IMR-90 (cell line): ENCODE measurements around the gene NEURL1. TPM values are rescaled to one million over a fixed set of nuclear protein-coding genes. Genes with fewer than 3 reads are reported as not detected.

Experiments
- ATAC-seq: fragments of 200-7000 bp; cut with Tn5 transposase; 2 replicates; pipeline ENCODE4 v1.9.1; 2020; ENCODE audit warnings: low read depth, mild to moderate bottlenecking, moderate library complexity
- BruUV-seq: library from RNA; stranded (reverse); fragments of 400-500 nt; replicated peaks from 2 replicates; lab custom pipeline; 2021; lab: Mats Ljungman, UMichigan
- CTCF ChIA-PET: fragments of 300-600 bp; formaldehyde crosslinking; extraction: SDS; loops from one replicate; lab custom pipeline; 2021; ENCODE audit warnings: antibody characterized with exemption; lab: Yijun Ruan, JAX
- POLR2A ChIA-PET: fragments of 300-600 bp; sonication (Branson Sonifier 250); formaldehyde crosslinking; loops from one replicate; lab custom pipeline; 2022; ENCODE audit warnings: antibody characterized with exemption; ENCODE audit not compliant: unreplicated experiment; lab: Charles Lee
- DNase-seq: peaks from one replicate; pipeline ENCODE4 v3.0.0; 2013
- H2AFZ ChIP-seq: replicated peaks from 2 replicates; pipeline ENCODE3; 2013; ENCODE audit warnings: low read length, mild to moderate bottlenecking; ENCODE audit not compliant: poor library complexity
- H2AK5ac ChIP-seq: 2 replicates; pipeline ENCODE4 v1.6.1; 2013; ENCODE audit warnings: low read depth, low read length, inconsistent platforms
- H2AK9ac ChIP-seq: replicated peaks from 2 replicates; pipeline ENCODE3; 2013; ENCODE audit warnings: mild to moderate bottlenecking, low read depth, low read length, moderate library complexity; ENCODE audit not compliant: poor library complexity
- H2BK120ac ChIP-seq: 2 replicates; pipeline ENCODE4 v1.6.1; 2013; ENCODE audit warnings: low read depth, low read length, inconsistent platforms
- H2BK15ac ChIP-seq: 3 replicates; pipeline ENCODE4 v1.6.1; 2013; ENCODE audit warnings: low read depth, low read length, inconsistent platforms
- H2BK20ac ChIP-seq: 2 replicates; pipeline ENCODE4 v1.6.1; 2013; ENCODE audit warnings: low read depth, mild to moderate bottlenecking, inconsistent platforms, low read length, moderate library complexity
- H2BK5ac ChIP-seq: 2 replicates; pipeline ENCODE4 v1.6.1; 2013; ENCODE audit warnings: mild to moderate bottlenecking, low read depth, low read length, inconsistent platforms; ENCODE audit not compliant: poor library complexity, severe bottlenecking
- H3K14ac ChIP-seq: replicated peaks from 2 replicates; pipeline ENCODE4 v1.6.1; 2013; ENCODE audit warnings: low read depth, low read length, inconsistent platforms
- H3K18ac ChIP-seq: 2 replicates; pipeline ENCODE4 v1.6.1; 2013; ENCODE audit warnings: low read depth, low read length, control low read depth
- H3K23ac ChIP-seq: 2 replicates; pipeline ENCODE4 v1.6.1; 2013; ENCODE audit warnings: low read depth, low read length, inconsistent platforms
- H3K27ac ChIP-seq: 2 replicates; pipeline ENCODE4 v1.5.1; 2013; ENCODE audit warnings: mild to moderate bottlenecking, control low read depth, low read length; ENCODE audit not compliant: insufficient read depth
- H3K27me3 ChIP-seq: 2 replicates; pipeline ENCODE4 v1.6.1; 2013; ENCODE audit warnings: low read length; ENCODE audit not compliant: control insufficient read depth, insufficient read depth
- H3K36me3 ChIP-seq: 2 replicates; pipeline ENCODE4 v1.6.1; 2013; ENCODE audit warnings: low read length, mixed read lengths; ENCODE audit not compliant: control insufficient read depth, insufficient read depth
- H3K4ac ChIP-seq: 2 replicates; pipeline ENCODE4 v1.6.1; 2013; ENCODE audit warnings: low read depth, low read length, inconsistent platforms
- H3K4me1 ChIP-seq: 2 replicates; pipeline ENCODE4 v1.6.1; 2013; ENCODE audit warnings: low read length, mixed read lengths; ENCODE audit not compliant: control insufficient read depth, insufficient read depth
- H3K4me2 ChIP-seq: 2 replicates; pipeline ENCODE4 v1.6.1; 2013; ENCODE audit warnings: low read depth, mild to moderate bottlenecking, control low read depth, low read length, moderate library complexity
- H3K4me3 ChIP-seq: 2 replicates; pipeline ENCODE4 v1.5.1; 2013; ENCODE audit warnings: low read depth, mild to moderate bottlenecking, control low read depth, low read length, moderate library complexity; ENCODE audit not compliant: insufficient read depth
- H3K56ac ChIP-seq: 2 replicates; pipeline ENCODE4 v1.6.1; 2013; ENCODE audit warnings: low read length, inconsistent platforms; ENCODE audit not compliant: insufficient read depth; ENCODE audit errors: extremely low read depth
- H3K79me1 ChIP-seq, 2 experiments: 2 replicates each; pipeline ENCODE4 v1.6.1; 2013; ENCODE audit warnings: low read length in 2 of 2, inconsistent platforms in 1 of 2, low read depth in 1 of 2
- H3K9ac ChIP-seq: 2 replicates; pipeline ENCODE4 v1.6.1; 2013; ENCODE audit warnings: low read depth, low read length, control low read depth
- H3K9me1 ChIP-seq: 2 replicates; pipeline ENCODE4 v1.6.1; 2013; ENCODE audit warnings: low read length, inconsistent platforms; ENCODE audit not compliant: insufficient read depth
- H3K9me3 ChIP-seq: 2 replicates; pipeline ENCODE4 v1.6.1; 2013; ENCODE audit warnings: low read length; ENCODE audit not compliant: control insufficient read depth, insufficient read depth
- H4K20me1 ChIP-seq: 2 replicates; pipeline ENCODE4 v1.6.1; 2013; ENCODE audit warnings: low read length, inconsistent platforms; ENCODE audit not compliant: insufficient read depth
- H4K5ac ChIP-seq: 2 replicates; pipeline ENCODE4 v1.6.1; 2013; ENCODE audit warnings: mild to moderate bottlenecking, low read depth, low read length, control low read depth
- H4K8ac ChIP-seq, 2 experiments: 2 replicates each; pipeline ENCODE4 v1.6.1; 2013; ENCODE audit warnings: low read depth in 2 of 2, low read length in 2 of 2, control low read depth in 1 of 2, inconsistent platforms in 1 of 2
- H4K91ac ChIP-seq: 2 replicates; pipeline ENCODE4 v1.6.1; 2013; ENCODE audit warnings: low read depth, low read length, inconsistent platforms; ENCODE audit not compliant: insufficient read depth
- BHLHE40 ChIP-seq: fragments of 150-350 bp; IDR thresholded peaks from 2 replicates; pipeline ENCODE4 v1.6.1; 2016; ENCODE audit warnings: mild to moderate bottlenecking, low read depth, low read length
- CEBPB ChIP-seq: IDR thresholded peaks from 2 replicates; pipeline ENCODE4 v1.6.1; 2012; ENCODE audit warnings: low read depth, low read length, improper control_type of control experiment
- CHD1 ChIP-seq: IDR thresholded peaks from 2 replicates; pipeline ENCODE4 v1.6.1; 2012; ENCODE audit warnings: low read depth, low read length, improper control_type of control experiment
- CTCF ChIP-seq: conservative IDR thresholded peaks from 2 replicates; pipeline ENCODE4 v1.5.1; 2012; ENCODE audit warnings: mild to moderate bottlenecking, low read depth, low read length, improper control_type of control experiment
- ELK1 ChIP-seq: fragments of 150-350 bp; IDR thresholded peaks from 2 replicates; pipeline ENCODE4 v1.6.1; 2016; ENCODE audit warnings: low read depth, mild to moderate bottlenecking, low read length, moderate library complexity, borderline replicate concordance
- MAFK ChIP-seq: IDR thresholded peaks from 2 replicates; pipeline ENCODE4 v1.6.1; 2012; ENCODE audit warnings: low read depth, low read length, improper control_type of control experiment
- MAZ ChIP-seq: IDR thresholded peaks from 2 replicates; pipeline ENCODE4 v1.6.1; 2012; ENCODE audit warnings: low read depth, mild to moderate bottlenecking, low read length, improper control_type of control experiment, moderate library complexity, borderline replicate concordance
- POLR2A ChIP-seq: IDR thresholded peaks from 2 replicates; pipeline ENCODE4 v1.6.1; 2012; ENCODE audit warnings: mild to moderate bottlenecking, low read depth, low read length
- SMC3 ChIP-seq: fragments of 150-350 bp; IDR thresholded peaks from 2 replicates; pipeline ENCODE4 v1.6.1; 2016; ENCODE audit warnings: low read depth, mild to moderate bottlenecking, antibody characterized with exemption, low read length, moderate library complexity
- WGBS, 2 experiments: methylation state at CpG; one replicate each; pipeline versions ENCODE4 v1.1.5 to v1.1.7; 2013; ENCODE audit warnings: missing lambda C conversion rate in 2 of 2; ENCODE audit not compliant: insufficient read length in 1 of 2; ENCODE audit errors: extremely low coverage in 2 of 2; 5-methylcytosine and 5-hydroxymethylcytosine counted together
- dilution Hi-C: fragments of 300-500 bp; cut with HindIII; formaldehyde crosslinking; loops from one replicate; pipeline ENCODE4 v1.14.3; 2018; ENCODE audit warnings: low sequenced_read_pairs; ENCODE audit not compliant: unreplicated experiment
- in situ Hi-C: fragments of 300-500 bp; cut with MboI; formaldehyde crosslinking; loops from 3 replicates; pipeline ENCODE4 v1.14.3; 2019; ENCODE audit warnings: low sequenced_read_pairs, inconsistent platforms, mixed read lengths
- intact Hi-C: fragments of 100-400 bp; cut with micrococcal nuclease; formaldehyde crosslinking; loops from 2 replicates; pipeline ENCODE4 v1.10.0; 2022
- polyA plus RNA-seq, 3 experiments: library from polyadenylated mRNA; depleted of rRNA; stranded (reverse); fragments of >200 nt; gene quantifications; 2 replicates each; pipeline ENCODE4 v1.2.3, GENCODE V29; 2012; ENCODE audit warnings: low replicate concordance in 1 of 3
- total RNA-seq: library from RNA; depleted of rRNA; stranded (reverse); fragments of >200 nt; gene quantifications from 2 replicates; pipeline ENCODE4 v1.2.3, GENCODE V29; 2012

NEURL1 gene
- total and polyA plus RNA-seq, 2 of the 4 experiments (the other 2 are of a cell fraction): 0.36 to 0.82 TPM

- no TSS peak for BruUV-seq
- no peak overlapping the region for H3K27ac ChIP-seq
- no peak overlapping the region for H4K8ac ChIP-seq
- no peak overlapping the region for H2BK5ac ChIP-seq
- H2AK5ac ChIP-seq: no peak overlapping the region
- peak overlapping the region; percentile 42 for H3K4me2 ChIP-seq
- H3K14ac ChIP-seq: no peak overlapping the region
- TF ChIP-seq BHLHE40 (no peak), CTCF (no peak), SMC3 (no peak), ELK1 (no peak), MAZ (no peak), CEBPB (no peak), CHD1 (no peak), MAFK (no peak), POLR2A (no peak)
- no peak overlapping the region for H3K18ac ChIP-seq
- H3K4ac ChIP-seq: no peak overlapping the region
- H3K36me3 ChIP-seq: no peaks in the 10 kb centered on the region
- H2AK9ac ChIP-seq: no peak overlapping the region
- H4K5ac ChIP-seq: no peak overlapping the region
- no peak overlapping the region for H2BK15ac ChIP-seq
- CTCF ChIA-PET: no interaction called here
- 13% methylated on average over 53 of the region's 111 CpGs; no CpG with 5 or more reads in 1 of the 2 experiments for WGBS, 2 experiments
- no peak overlapping the region for H2BK20ac ChIP-seq
- H3K9me3 ChIP-seq: peaks cover 4% of the 10 kb centered on the region
- H3K4me3 ChIP-seq: peak overlapping the region; percentile 35
- POLR2A ChIA-PET: no interaction called here
- no peak overlapping the region for H4K91ac ChIP-seq
- no peaks in the 10 kb centered on the region for H3K4me1 ChIP-seq
- H3K9me1 ChIP-seq: no peaks in the 10 kb centered on the region
- in situ Hi-C loops: no loop called here
- H4K20me1 ChIP-seq: no peaks in the 10 kb centered on the region; the same call in 1 of the 2 replicates
- no peak overlapping the region for H3K56ac ChIP-seq
- peak overlapping the region; percentile 70 for H2AFZ ChIP-seq
- no peak overlapping the region for H2BK120ac ChIP-seq
- dilution Hi-C loops: no loop called here
- ATAC-seq: peak; percentile 45
- peaks cover 52% of the 10 kb centered on the region for H3K27me3 ChIP-seq
- H3K79me1 ChIP-seq: no peaks in the 10 kb centered on the region
- H3K9ac ChIP-seq: peak overlapping the region; percentile 16
- intact Hi-C loops: no loop called here
- H3K23ac ChIP-seq: no peak overlapping the region
- DNase-seq: no peak
These were observed 90.9 kb downstream of the NEURL1 start for GRCh38 chr10:103584216-103585010.
